HCT116 (cell line): ENCODE results near the gene TICAM2. TPM values are rescaled to one million over a fixed set of nuclear protein-coding genes. Genes with fewer than 3 reads are reported as not detected.

Experiments
- ATAC-seq: fragments of 200-7000 bp; cut with Tn5 transposase; 2 replicates; pipeline ENCODE4 v1.9.1; 2020; ENCODE audit warnings: mild to moderate bottlenecking, moderate library complexity
- BruUV-seq: library from RNA; stranded (reverse); fragments of 400-500 nt; replicated peaks from 2 replicates; lab custom pipeline; 2021; lab: Mats Ljungman, UMichigan
- CTCF ChIA-PET: fragments of 300-600 bp; sonication (Branson Sonifier 250); formaldehyde crosslinking; loops from one replicate; lab custom pipeline; 2021; ENCODE audit warnings: antibody characterized with exemption; lab: Charles Lee
- POLR2A ChIA-PET: fragments of 300-600, 350-600 bp; sonication (Branson Sonifier 250); formaldehyde crosslinking; loops from one replicate; lab custom pipeline; 2021; ENCODE audit warnings: antibody characterized with exemption; lab: Charles Lee
- RAD21 ChIA-PET, 2 experiments: fragments of 300-600 bp; sonication (Branson Sonifier 250); formaldehyde crosslinking; loops; one replicate each; lab custom pipeline; 2023; ENCODE audit warnings: low total read pairs in 2 of 2; ENCODE audit not compliant: uncharacterized antibody in 2 of 2, unreplicated experiment in 2 of 2, low non-redundant PET in 1 of 2; lab: Charles Lee
- DNase-seq: peaks from one replicate; pipeline ENCODE4 v3.0.0-alpha.2; 2010; ENCODE audit warnings: low read depth, low spot score
- H2AFZ ChIP-seq: fragments of 200-600 bp; shearing (Covaris generic), sonication (generic); 2 replicates; pipeline ENCODE4 v1.6.1; 2017; ENCODE audit warnings: low read depth, mixed run types, mixed read lengths, antibody characterized with exemption, low read length; ENCODE audit not compliant: poor library complexity, severe bottlenecking
- H3K27ac ChIP-seq: 2 replicates; pipeline ENCODE4 v1.5.1; 2012; ENCODE audit warnings: low read depth, low read length
- H3K27me3 ChIP-seq: fragments of 200-600 bp; sonication (generic); 2 replicates; pipeline ENCODE4 v1.6.1; 2016; ENCODE audit warnings: mixed run types, low read length, mixed read lengths; ENCODE audit not compliant: insufficient read depth
- H3K36me3 ChIP-seq, 2 experiments: fragments of 200-500 bp in 1 of 2; fragments of 200-600 bp in 1 of 2; sonication (Bioruptor generic) in 1 of 2; sonication (generic) in 1 of 2; 2 replicates each; pipeline versions ENCODE4 v1.5.1 to v1.6.1; 2014 to 2016; ENCODE audit warnings: low read length in 2 of 2, inconsistent platforms in 1 of 2, mixed read lengths in 1 of 2, mixed run types in 1 of 2; ENCODE audit not compliant: insufficient read depth in 2 of 2, control insufficient read depth in 1 of 2
- H3K4me1 ChIP-seq, 2 experiments: fragments of 200-600 bp in 1 of 2; sonication (generic) in 1 of 2; 2 replicates each; pipeline versions ENCODE4 v1.5.1 to v1.6.1; 2012 to 2017; ENCODE audit warnings: low read length in 2 of 2, inconsistent platforms in 1 of 2, mild to moderate bottlenecking in 1 of 2, mixed read lengths in 1 of 2, mixed run types in 1 of 2, moderate library complexity in 1 of 2; ENCODE audit not compliant: insufficient read depth in 2 of 2, control insufficient read depth in 1 of 2
- H3K4me2 ChIP-seq: fragments of 200-600 bp; sonication (generic); 2 replicates; pipeline ENCODE4 v1.6.1; 2017; ENCODE audit warnings: mixed run types, low read length, mixed read lengths
- H3K4me3 ChIP-seq, 2 experiments: fragments of 200-600 bp in 1 of 2; sonication (generic) in 1 of 2; replicated peaks in 1 of 2; 2 replicates each; pipeline ENCODE4 v1.5.1; 2011 to 2016; ENCODE audit warnings: low read length in 2 of 2, control low read depth in 1 of 2, low read depth in 1 of 2, mild to moderate bottlenecking in 1 of 2, mixed read lengths in 1 of 2, mixed run types in 1 of 2
- H3K79me2 ChIP-seq: fragments of 200-600 bp; sonication (generic); 2 replicates; pipeline ENCODE4 v1.6.1; 2017; ENCODE audit warnings: mild to moderate bottlenecking, mixed run types, low read length, moderate library complexity, mixed read lengths; ENCODE audit not compliant: insufficient read depth
- H3K9ac ChIP-seq: fragments of 200-600 bp; sonication (generic); 2 replicates; pipeline ENCODE4 v1.6.1; 2016; ENCODE audit warnings: low read length, mixed read lengths
- H3K9me2 ChIP-seq: fragments of 200-600 bp; sonication (generic), shearing (Covaris generic); 2 replicates; pipeline ENCODE4 v1.6.1; 2017; ENCODE audit warnings: mixed run types, mild to moderate bottlenecking, moderate library complexity; ENCODE audit not compliant: insufficient read depth
- H3K9me3 ChIP-seq, 2 experiments: fragments of 200-500 bp in 1 of 2; fragments of 200-600 bp in 1 of 2; sonication (Bioruptor generic) in 1 of 2; sonication (generic) in 1 of 2; 2 replicates each; pipeline ENCODE4 v1.6.1; 2014 to 2017; ENCODE audit warnings: low read length in 2 of 2, mixed read lengths in 2 of 2, inconsistent platforms in 1 of 2, low read depth in 1 of 2, mild to moderate bottlenecking in 1 of 2, mixed run types in 1 of 2, moderate library complexity in 1 of 2; ENCODE audit not compliant: control insufficient read depth in 1 of 2, insufficient read depth in 1 of 2
- H4K20me1 ChIP-seq: fragments of 200-600 bp; sonication (generic), shearing (Covaris generic); 2 replicates; pipeline ENCODE4 v1.6.1; 2017; ENCODE audit warnings: mixed run types, mild to moderate bottlenecking, moderate library complexity; ENCODE audit not compliant: insufficient read depth
- ELF1 ChIP-seq: IDR thresholded peaks from 2 replicates; pipeline ENCODE4 v1.6.1; 2012; ENCODE audit warnings: low read depth, borderline replicate concordance
- RAD21 ChIP-seq: IDR thresholded peaks from 2 replicates; pipeline ENCODE4 v1.6.1; 2012; ENCODE audit warnings: low read depth, mild to moderate bottlenecking
- REST ChIP-seq: IDR thresholded peaks from 2 replicates; pipeline ENCODE4 v1.6.1; 2012; ENCODE audit warnings: low read depth
- intact Hi-C: fragments of 100-400 bp; cut with micrococcal nuclease; formaldehyde crosslinking; loops from 2 replicates; pipeline ENCODE4 v1.10.0; 2022
- total RNA-seq: library from RNA; stranded (reverse); gene quantifications from one replicate; pipeline ENCODE4 v1.2.1, GENCODE V29; 2021; ENCODE audit not compliant: unreplicated experiment
- TF ChIP-seq, protein P1 (sequence below), 3 experiments: fragments of 200-600 bp in 1 of 3; sonication (generic) in 1 of 3; IDR thresholded peaks in 2 of 3; conservative IDR thresholded peaks in 1 of 3; 2 replicates each; pipeline ENCODE4 v1.5.1; 2012 to 2017; ENCODE audit warnings: low read depth in 2 of 3, low read length in 2 of 3, antibody characterized with exemption in 1 of 3, borderline replicate concordance in 1 of 3, control low read depth in 1 of 3, mild to moderate bottlenecking in 1 of 3, mixed read lengths in 1 of 3, mixed run types in 1 of 3, moderate library complexity in 1 of 3; ENCODE audit not compliant: insufficient read depth in 1 of 3

TICAM2 gene
- total RNA-seq, 1 experiment from 2014 or later = 2.9 TPM

DNA sequence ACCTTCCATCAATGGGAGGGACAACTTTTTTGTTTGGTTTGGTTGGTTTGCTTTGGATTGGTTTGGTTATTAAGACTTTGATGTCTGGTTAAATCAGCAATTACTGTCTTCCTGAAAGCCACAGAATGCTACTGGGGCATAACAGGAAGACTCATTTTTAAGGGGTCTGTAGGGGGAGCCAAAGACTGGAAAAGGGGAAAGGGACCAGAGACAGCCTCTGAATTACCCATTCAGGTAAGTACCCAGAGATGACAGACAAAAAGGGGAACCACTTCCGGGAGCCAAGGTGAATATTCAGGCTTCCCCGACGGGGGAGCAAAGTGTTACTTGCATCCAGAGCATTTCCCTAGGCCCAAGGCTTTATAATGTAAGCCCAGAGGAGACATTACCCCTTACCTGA is 53.1 kb downstream of the TICAM2 start:
- H3K4me3 ChIP-seq = no peak overlapping the region
- H3K9me3 ChIP-seq = peaks cover 0 to 5% of the 10 kb centered on the region in 2 experiments; a peak in 1 of 4 replicates
- intact Hi-C loops = no loop called here
- no TSS peak for BruUV-seq
- no peak overlapping the region for H3K9ac ChIP-seq
- CTCF ChIA-PET = no interaction called here
- H3K4me1 ChIP-seq = peaks cover 0 to 20% of the 10 kb centered on the region in 2 experiments; a peak in 2 of 4 replicates
- peaks cover 4% of the 10 kb centered on the region for H3K79me2 ChIP-seq
- ATAC-seq = no peak
- H4K20me1 ChIP-seq = no peaks in the 10 kb centered on the region
- no peaks in the 10 kb centered on the region for H3K36me3 ChIP-seq
- TF ChIP-seq, protein P1, sequence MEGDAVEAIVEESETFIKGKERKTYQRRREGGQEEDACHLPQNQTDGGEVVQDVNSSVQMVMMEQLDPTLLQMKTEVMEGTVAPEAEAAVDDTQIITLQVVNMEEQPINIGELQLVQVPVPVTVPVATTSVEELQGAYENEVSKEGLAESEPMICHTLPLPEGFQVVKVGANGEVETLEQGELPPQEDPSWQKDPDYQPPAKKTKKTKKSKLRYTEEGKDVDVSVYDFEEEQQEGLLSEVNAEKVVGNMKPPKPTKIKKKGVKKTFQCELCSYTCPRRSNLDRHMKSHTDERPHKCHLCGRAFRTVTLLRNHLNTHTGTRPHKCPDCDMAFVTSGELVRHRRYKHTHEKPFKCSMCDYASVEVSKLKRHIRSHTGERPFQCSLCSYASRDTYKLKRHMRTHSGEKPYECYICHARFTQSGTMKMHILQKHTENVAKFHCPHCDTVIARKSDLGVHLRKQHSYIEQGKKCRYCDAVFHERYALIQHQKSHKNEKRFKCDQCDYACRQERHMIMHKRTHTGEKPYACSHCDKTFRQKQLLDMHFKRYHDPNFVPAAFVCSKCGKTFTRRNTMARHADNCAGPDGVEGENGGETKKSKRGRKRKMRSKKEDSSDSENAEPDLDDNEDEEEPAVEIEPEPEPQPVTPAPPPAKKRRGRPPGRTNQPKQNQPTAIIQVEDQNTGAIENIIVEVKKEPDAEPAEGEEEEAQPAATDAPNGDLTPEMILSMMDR (IDR thresholded peaks at IDR 0.05 in 2 of 3, conservative IDR thresholded peaks at IDR 0.05 in 1 of 3; ENCODE audit: borderline replicate concordance in 1 of 3, insufficient read depth in 1 of 3, low read depth in 2 of 3, low read length in 2 of 3) = peak; percentile 19 to 39 (median 23); a peak in 2 of 6 replicates
- TF ChIP-seq REST (no peak), ELF1 (no peak), RAD21 (peak; percentile 62)
- TF ChIP-seq, all 23 proteins: peak for 2
- Histone ChIP-seq H3K4me2 (no peak overlapping the region), H2AFZ (peak overlapping the region; percentile 30), H3K9me2 (no peaks in the 10 kb centered on the region), H3K27me3 (no peaks in the 10 kb centered on the region), H3K27ac (no peak overlapping the region)
- peak; percentile 22 for DNase-seq
- ChIA-PET POLR2A (no interaction called here), RAD21 (no interaction called here)
